ENCODE data around the gene HYI.

The HYI gene

DNA sequence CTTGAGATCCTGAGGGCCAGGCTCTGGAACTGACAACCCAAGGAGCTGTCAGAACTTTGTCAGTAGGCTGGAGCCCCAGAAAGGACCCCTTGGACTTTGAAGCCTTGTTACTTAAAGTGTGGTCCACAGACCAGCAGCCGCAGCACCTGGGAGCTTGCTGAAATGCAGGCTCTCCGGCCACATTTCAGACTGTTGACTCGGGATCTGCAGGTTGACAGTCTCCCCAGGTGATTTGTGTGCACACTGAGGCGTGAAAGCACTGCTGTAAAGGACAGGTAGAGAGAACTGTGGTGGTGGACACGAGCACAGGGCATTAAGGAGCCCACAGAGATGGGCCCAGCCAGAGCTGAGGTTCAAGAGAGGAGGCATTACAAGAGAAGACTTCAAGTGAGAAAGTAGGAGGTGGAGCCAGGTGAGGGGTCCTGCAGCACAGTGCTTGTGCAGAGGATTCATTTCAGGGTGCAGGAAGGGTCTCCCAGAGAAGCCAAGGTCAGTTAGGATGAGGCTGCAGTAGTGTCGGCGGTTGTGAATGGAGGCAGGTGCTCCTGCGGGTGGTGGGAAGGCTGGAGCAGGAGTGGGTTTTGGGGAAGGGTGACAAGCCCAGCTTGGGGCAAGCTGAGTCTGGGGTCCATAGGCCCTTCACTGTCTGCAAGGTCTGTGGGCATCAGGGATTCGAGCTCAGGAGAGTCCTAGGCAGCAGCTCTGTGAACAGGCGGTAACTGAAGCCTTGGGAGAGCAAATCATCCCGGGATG is 4.6 kb downstream of the HYI start:
- H3K36me3 ChIP-seq (ENCODE audit: insufficient read depth, low read depth, low read length): peaks cover 64% of the 10 kb centered on the region
- H3K27me3 ChIP-seq (ENCODE audit: insufficient read depth, low read length): no peaks in the 10 kb centered on the region
- H3K4me3 ChIP-seq (ENCODE audit: low read length): no peak overlapping the region
- no peak overlapping the region for H3K9ac ChIP-seq (ENCODE audit: low read depth, low read length)
- no peaks in the 10 kb centered on the region for H3K9me3 ChIP-seq (ENCODE audit: insufficient read depth, low read depth, low read length)
- H3K27ac ChIP-seq (ENCODE audit: low read length): no peak overlapping the region
- peaks cover 6% of the 10 kb centered on the region for H3K4me1 ChIP-seq (ENCODE audit: insufficient read depth, low read length)

DNA sequence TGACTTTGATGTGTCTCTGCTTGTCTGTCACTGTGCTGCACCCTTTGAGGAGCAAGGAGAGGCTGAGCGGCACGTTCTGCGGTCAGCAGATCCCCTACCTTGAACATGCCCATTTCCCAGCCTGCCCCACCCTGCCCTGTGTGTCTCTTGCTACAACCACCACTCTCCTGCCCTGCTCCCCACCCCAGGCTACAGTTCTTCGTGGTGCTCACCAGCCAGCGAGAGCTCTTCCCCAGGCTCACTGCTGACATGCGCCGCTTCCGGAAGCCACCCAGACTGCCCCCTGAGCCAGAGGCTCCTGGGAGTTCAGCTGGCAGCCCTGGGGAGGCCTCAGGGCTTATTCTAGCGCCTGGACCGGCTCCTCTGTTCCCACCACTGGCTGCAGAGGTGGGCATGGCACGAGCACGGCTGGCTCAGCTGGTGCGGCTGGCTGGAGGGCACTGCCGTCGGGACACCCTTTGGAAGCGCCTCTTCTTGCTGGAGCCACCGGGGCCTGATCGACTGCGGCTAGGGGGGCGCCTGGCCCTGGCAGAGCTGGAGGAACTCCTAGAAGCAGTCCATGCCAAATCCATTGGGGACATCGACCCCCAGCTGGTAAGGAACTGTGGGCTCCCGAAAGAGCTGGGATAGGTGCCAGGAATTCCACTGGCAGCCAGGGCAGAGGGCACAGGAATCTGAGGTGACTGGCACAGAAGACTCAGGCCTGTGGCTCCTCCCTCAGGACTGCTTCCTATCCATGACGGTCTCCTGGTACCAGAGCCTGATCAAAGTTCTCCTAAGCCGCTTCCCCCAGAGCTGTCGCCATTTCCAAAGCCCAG is 5.6 kb downstream of the HYI start:
- Histone ChIP-seq H3K9ac (ENCODE audit: low read depth, low read length) (no peak overlapping the region; the same call in 1 of the 2 replicates), H3K36me3 (ENCODE audit: insufficient read depth, low read depth, low read length) (peaks cover 64% of the 10 kb centered on the region), H3K27me3 (ENCODE audit: insufficient read depth, low read length) (no peaks in the 10 kb centered on the region), H3K9me3 (ENCODE audit: insufficient read depth, low read depth, low read length) (no peaks in the 10 kb centered on the region), H3K4me3 (ENCODE audit: low read length) (no peak overlapping the region), H3K27ac (ENCODE audit: low read length) (no peak overlapping the region), H3K4me1 (ENCODE audit: insufficient read depth, low read length) (peaks cover 4% of the 10 kb centered on the region)

DNA sequence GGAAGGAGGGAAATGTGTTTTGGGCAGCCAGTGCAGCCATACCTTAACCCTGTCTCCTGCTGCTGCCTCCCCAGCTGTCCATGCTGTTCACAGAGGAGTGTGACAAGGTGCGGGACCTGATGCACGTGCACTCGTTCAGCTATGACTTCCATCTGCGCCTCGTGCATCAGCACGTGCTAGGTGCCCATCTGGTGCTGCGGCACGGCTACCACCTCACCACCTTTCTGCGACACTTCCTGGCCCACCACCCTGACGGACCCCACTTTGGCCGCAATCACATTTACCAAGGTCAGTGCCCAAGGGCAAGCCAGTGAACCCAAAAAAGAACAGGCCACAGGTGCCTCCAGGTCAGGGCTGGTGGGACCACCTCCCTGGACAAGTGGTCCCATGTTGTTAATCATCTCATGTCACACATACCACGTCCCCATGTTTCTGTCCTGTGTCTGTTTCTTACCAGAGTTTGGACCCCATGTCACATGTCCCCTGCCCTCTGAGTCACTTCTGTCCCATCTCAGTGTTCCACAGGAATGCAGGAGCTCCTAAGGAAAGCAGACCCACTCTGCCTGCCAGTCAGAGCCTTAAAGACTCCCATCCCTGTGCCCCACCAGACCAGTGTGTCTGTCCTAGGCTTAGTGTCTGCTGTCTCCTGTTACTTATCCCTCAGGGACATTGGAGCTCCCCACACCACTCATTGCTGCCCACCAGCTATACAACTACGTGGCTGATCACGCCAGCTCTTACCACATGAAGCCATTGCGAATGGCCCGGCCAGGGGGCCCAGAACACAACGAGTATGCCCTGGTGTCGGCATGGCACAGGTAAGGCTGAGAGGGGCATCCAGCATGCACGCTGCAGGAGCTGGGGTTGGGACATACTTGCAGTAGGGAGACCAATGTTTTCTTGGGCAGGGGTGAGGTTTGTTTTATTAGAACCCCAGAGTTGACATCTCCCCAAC is 6.6 kb downstream of the HYI start:
- no peaks in the 10 kb centered on the region for H3K9me3 ChIP-seq (ENCODE audit: insufficient read depth, low read depth, low read length)
- peaks cover 64% of the 10 kb centered on the region for H3K36me3 ChIP-seq (ENCODE audit: insufficient read depth, low read depth, low read length)
- H3K9ac ChIP-seq (ENCODE audit: low read depth, low read length): no peak overlapping the region
- no peak overlapping the region for H3K27ac ChIP-seq (ENCODE audit: low read length)
- no peaks in the 10 kb centered on the region for H3K4me1 ChIP-seq (ENCODE audit: insufficient read depth, low read length)
- no peak overlapping the region for H3K4me3 ChIP-seq (ENCODE audit: low read length)
- no peaks in the 10 kb centered on the region for H3K27me3 ChIP-seq (ENCODE audit: insufficient read depth, low read length)

DNA sequence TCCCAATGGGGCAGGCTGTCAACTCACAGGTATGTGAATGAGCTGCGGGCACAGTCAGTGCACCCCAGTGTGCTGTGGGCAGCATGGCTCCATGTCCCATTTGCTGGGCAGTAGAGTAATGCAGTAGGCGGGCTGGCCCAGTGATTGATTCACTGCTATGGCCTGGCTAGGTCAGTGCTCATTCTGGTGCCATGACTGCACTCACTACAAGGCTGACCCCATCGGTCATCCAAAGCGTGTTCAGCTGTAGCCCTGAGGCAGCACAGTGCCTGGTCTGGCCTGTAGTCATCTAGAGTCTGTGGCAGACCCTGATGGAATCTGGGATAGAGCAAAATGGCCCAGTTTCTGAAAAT is 7.4 kb downstream of the HYI start:
- Histone ChIP-seq H3K27ac (ENCODE audit: low read length) (no peak overlapping the region), H3K27me3 (ENCODE audit: insufficient read depth, low read length) (no peaks in the 10 kb centered on the region), H3K36me3 (ENCODE audit: insufficient read depth, low read depth, low read length) (peaks cover 56% of the 10 kb centered on the region)

DNA sequence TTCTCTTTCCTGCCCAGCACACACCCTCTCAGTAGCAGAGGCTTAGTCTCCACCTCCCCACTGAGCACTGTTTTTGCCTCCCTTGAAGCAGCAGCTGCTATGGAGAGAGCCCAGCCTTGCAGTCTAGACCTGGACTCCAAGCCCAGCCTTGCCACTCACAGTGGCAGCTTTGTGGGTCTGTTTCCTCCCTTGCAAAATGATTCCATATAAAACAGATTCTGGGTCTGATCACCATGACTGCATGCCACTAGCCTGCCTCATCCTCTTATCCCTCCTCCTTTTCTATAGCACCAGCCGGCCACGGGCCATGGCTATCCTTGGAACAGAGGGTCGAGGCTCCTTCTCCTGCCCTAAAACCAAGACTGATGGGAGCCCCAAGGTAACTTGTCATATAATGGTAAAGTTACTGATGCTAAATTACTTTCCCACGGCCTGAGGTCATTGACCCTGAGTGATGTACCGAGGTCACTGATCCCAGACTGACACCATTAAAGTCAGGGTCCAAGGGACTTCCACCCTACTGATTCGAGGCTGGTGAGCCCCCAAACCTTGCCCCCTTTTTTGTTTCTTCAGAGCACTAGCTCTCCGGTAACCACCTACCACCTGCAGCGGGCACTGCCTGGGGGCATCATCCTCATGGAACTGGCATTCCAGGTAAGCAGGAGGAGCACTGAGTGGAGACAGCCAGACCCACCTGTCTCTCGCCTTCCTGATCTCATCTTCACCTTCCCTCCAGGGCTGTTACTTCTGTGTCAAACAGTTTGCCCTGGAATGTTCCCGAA is 7.9 kb downstream of the HYI start:
- Histone ChIP-seq H3K27ac (ENCODE audit: low read length) (no peak overlapping the region), H3K4me1 (ENCODE audit: insufficient read depth, low read length) (no peaks in the 10 kb centered on the region), H3K9me3 (ENCODE audit: insufficient read depth, low read depth, low read length) (no peaks in the 10 kb centered on the region), H3K9ac (ENCODE audit: low read depth, low read length) (no peak overlapping the region), H3K27me3 (ENCODE audit: insufficient read depth, low read length) (no peaks in the 10 kb centered on the region), H3K4me3 (ENCODE audit: low read length) (no peak overlapping the region), H3K36me3 (ENCODE audit: insufficient read depth, low read depth, low read length) (peaks cover 51% of the 10 kb centered on the region)

More for the DNA sequence above, 7.4 kb downstream of the HYI start:
- H3K4me3 ChIP-seq (ENCODE audit: low read length): no peak overlapping the region
- no peaks in the 10 kb centered on the region for H3K9me3 ChIP-seq (ENCODE audit: insufficient read depth, low read depth, low read length)
- H3K4me1 ChIP-seq (ENCODE audit: insufficient read depth, low read length): no peaks in the 10 kb centered on the region
- H3K9ac ChIP-seq (ENCODE audit: low read depth, low read length): no peak overlapping the region

DNA sequence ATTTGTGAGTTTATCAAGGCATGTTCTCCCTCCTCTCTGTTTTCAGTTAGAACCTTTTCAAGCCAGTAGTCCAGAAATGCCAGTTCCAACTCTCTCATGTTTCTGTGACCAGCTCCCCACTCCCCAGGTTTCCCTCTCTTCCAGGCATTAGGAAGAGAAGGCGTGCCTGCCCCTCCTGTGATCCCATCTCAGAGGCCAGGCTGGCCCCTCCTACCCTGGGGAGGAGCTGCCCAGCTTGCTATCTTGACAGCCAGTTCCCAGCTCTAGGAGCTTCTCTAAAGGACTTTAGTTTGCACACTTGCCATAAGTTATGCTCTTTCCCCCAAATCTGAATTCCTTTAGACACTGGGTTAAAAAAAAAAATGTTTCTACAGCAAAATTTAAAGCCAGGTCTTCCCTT is 8.9 kb downstream of the HYI start:
- Histone ChIP-seq H3K4me3 (ENCODE audit: low read length) (no peak overlapping the region), H3K27ac (ENCODE audit: low read length) (no peak overlapping the region), H3K36me3 (ENCODE audit: insufficient read depth, low read depth, low read length) (peaks cover 50% of the 10 kb centered on the region), H3K9ac (ENCODE audit: low read depth, low read length) (no peak overlapping the region), H3K4me1 (ENCODE audit: insufficient read depth, low read length) (no peaks in the 10 kb centered on the region), H3K9me3 (ENCODE audit: insufficient read depth, low read depth, low read length) (no peaks in the 10 kb centered on the region), H3K27me3 (ENCODE audit: insufficient read depth, low read length) (no peaks in the 10 kb centered on the region)

DNA sequence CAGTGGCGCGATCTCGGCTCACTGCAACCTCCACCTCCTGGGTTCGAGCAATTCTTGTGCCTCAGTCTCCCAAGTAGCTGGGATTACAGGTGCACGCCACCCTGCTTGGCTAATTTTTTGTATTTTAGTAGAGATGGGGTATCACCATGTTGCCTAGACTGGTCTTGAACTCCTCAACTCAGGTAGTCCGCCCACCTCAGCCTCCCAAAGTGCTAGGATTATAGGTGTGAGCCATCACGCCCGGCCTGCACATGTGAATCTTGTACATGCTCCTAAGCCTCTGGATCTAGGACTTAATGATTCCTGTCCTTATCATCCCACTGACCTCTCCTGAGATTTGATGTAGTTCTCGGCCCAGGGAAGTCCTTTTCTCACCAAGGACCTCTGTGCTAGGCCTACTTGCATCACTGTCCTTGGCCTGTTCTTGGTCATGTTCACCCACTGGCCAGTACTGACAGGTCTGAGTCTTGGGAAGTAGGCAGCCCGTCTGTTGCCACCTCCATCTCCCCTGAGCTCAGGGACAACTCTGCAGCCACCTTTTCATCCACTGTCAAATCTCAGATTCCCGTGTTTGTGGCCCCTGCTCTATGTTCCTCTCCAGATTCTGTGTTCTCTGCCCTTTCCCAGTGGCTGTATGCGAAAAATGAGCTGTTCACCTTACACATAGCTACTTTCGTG is 9.4 kb downstream of the HYI start:
- Histone ChIP-seq H3K9ac (ENCODE audit: low read depth, low read length) (no peak overlapping the region), H3K9me3 (ENCODE audit: insufficient read depth, low read depth, low read length) (no peaks in the 10 kb centered on the region), H3K4me1 (ENCODE audit: insufficient read depth, low read length) (no peaks in the 10 kb centered on the region), H3K4me3 (ENCODE audit: low read length) (no peak overlapping the region), H3K36me3 (ENCODE audit: insufficient read depth, low read depth, low read length) (peaks cover 45% of the 10 kb centered on the region), H3K27ac (ENCODE audit: low read length) (no peak overlapping the region), H3K27me3 (ENCODE audit: insufficient read depth, low read length) (no peaks in the 10 kb centered on the region)

DNA sequence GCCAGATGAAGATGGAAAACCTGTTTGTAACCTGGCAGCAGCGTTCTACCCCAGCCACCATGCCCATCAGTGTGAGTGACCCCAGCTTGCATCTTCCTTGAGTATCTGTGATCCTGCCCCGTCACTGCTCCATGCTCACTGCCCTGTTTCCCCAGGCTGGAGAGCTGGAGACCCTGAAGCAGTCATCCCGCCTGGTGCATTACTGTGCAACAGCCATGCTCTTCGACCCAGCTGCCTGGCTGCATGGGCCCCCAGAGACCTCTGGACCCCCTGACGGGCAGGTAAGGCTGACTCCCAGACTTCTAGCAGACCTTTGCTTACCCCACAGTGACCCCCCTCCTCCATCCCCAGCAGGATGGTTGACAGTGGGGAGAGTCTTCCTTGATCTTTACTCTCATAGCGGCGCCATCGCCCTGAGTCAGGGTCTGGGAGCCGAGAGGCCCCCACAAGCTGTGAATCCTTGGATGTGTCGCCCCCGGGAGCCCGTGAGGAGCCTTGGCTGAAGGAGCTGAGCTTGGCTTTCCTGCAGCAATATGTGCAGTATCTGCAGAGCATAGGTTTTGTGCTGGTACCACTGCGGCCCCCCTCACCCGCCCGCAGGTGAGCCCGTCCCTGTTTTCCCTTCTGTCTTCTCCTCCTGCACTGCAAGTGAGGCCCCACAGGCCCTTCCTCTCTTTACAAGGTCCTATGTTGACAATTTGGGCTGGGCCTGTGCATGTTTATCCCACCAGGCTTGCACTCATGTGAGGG is 10.4 kb downstream of the HYI start:
- H3K9ac ChIP-seq (ENCODE audit: low read depth, low read length): no peak overlapping the region
- H3K27ac ChIP-seq (ENCODE audit: low read length): no peak overlapping the region
- H3K36me3 ChIP-seq (ENCODE audit: insufficient read depth, low read depth, low read length): peaks cover 37% of the 10 kb centered on the region
- no peaks in the 10 kb centered on the region for H3K9me3 ChIP-seq (ENCODE audit: insufficient read depth, low read depth, low read length)
- H3K4me1 ChIP-seq (ENCODE audit: insufficient read depth, low read length): no peaks in the 10 kb centered on the region
- no peaks in the 10 kb centered on the region for H3K27me3 ChIP-seq (ENCODE audit: insufficient read depth, low read length)
- H3K4me3 ChIP-seq (ENCODE audit: low read length): no peak overlapping the region

DNA sequence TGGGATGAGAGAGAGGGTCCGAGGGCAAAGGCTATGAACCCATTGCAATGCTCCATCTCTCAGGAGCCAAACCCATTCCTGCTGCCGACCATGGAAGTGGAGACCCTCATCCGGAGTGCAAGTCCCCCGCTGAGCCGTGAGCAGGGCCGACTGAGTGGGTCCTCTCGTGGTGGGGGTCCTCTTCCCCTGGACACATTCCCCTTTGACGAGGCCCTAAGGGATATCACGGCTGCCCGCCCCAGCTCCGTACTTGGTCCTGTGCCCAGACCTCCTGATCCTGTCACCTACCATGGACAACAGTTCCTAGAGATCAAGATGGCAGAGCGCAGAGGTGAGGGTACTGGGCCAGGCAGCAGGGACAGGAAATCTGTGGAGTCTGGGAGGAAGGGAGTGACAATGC is 11.0 kb downstream of the HYI start:
- no peak overlapping the region for H3K4me3 ChIP-seq (ENCODE audit: low read length)
- H3K9ac ChIP-seq (ENCODE audit: low read depth, low read length): no peak overlapping the region
- no peak overlapping the region for H3K27ac ChIP-seq (ENCODE audit: low read length)
- no peaks in the 10 kb centered on the region for H3K9me3 ChIP-seq (ENCODE audit: insufficient read depth, low read depth, low read length)
- peaks cover 33% of the 10 kb centered on the region for H3K36me3 ChIP-seq (ENCODE audit: insufficient read depth, low read depth, low read length)
- no peaks in the 10 kb centered on the region for H3K4me1 ChIP-seq (ENCODE audit: insufficient read depth, low read length)
- H3K27me3 ChIP-seq (ENCODE audit: insufficient read depth, low read length): no peaks in the 10 kb centered on the region

DNA sequence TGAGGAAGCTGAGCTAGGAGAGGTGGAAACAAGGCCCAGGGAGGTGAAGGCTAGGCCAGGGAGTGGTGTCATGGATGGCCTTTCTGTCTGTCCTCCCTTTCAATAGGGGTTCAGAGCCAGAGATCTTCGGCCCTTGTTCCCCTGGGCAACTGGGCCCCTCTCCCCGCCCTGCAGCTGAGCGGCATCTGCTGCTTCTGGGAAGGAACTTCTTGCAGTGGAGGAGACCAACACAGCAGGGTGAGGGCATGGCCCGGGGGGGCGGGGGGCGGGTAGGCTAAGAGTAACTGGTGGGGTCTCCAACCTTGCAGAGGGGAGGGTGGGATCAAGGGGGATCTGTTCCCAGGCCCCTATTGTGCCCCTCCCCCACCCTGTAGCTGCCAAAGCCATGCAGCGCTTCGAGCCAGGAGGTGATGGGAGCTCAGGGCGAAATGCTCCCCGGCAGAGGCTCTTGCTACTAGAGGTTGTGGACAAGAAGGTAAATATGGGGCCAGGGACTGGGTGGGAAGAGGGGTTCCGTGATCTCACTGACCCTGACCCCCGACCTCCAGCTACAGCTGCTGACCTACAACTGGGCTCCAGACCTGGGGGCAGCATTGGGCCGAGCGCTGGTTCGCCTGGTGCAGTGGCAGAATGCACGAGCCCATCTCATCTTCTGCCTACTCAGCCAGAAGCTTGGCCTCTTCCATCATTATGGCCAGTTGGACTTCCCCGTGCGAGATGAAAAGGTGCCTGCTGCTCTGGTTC is 11.7 kb downstream of the HYI start:
- H3K27ac ChIP-seq (ENCODE audit: low read length): no peak overlapping the region
- no peaks in the 10 kb centered on the region for H3K9me3 ChIP-seq (ENCODE audit: insufficient read depth, low read depth, low read length)
- H3K9ac ChIP-seq (ENCODE audit: low read depth, low read length): no peak overlapping the region
- H3K4me3 ChIP-seq (ENCODE audit: low read length): no peak overlapping the region
- no peaks in the 10 kb centered on the region for H3K27me3 ChIP-seq (ENCODE audit: insufficient read depth, low read length)
- peaks cover 27% of the 10 kb centered on the region for H3K36me3 ChIP-seq (ENCODE audit: insufficient read depth, low read depth, low read length)
- H3K4me1 ChIP-seq (ENCODE audit: insufficient read depth, low read length): no peaks in the 10 kb centered on the region

All from iPS-20b (cell line).